Epithelial cell of proximal tubule (primary cell): ENCODE data around the gene PCLO. TPM values are rescaled to one million over a fixed set of nuclear protein-coding genes. Genes with fewer than 3 reads are reported as not detected.
A peak's percentile ranks its signal among the peaks of the same experiment; 100 is the strongest.
"Not testable (repeated sequence)": the region's sequence is repeated elsewhere in the genome, so short reads cannot be mapped to it uniquely, and the experiment has no call there.

ENCODE experiments used
- DNase-seq: peaks from one replicate; pipeline ENCODE4 v3.0.0-alpha.2; 2011; ENCODE audit warnings: low read depth
- H3K4me3 ChIP-seq: 2 replicates; pipeline ENCODE4 v1.5.1; 2011; ENCODE audit warnings: low read depth, mild to moderate bottlenecking, low read length
- CTCF ChIP-seq: conservative IDR thresholded peaks from 2 replicates; pipeline ENCODE4 v1.5.1; 2012; ENCODE audit warnings: low read depth, mild to moderate bottlenecking, low read length
- total RNA-seq: library from RNA; depleted of rRNA; stranded (reverse); fragments of >200 nt; gene quantifications from 2 replicates; pipeline ENCODE4 v1.2.3, GENCODE V29; 2015

The PCLO gene
- total RNA-seq, 1 donor from 2014 or later, result 0.58 TPM

- no peak for DNase-seq
- TF ChIP-seq CTCF, result no peak
These were observed 126.6 kb downstream of the PCLO start for GRCh38 chr7:83036130-83036529.

GRCh38 chr7:83032195-83032594 lies 130.5 kb downstream of the PCLO start:
- TF ChIP-seq CTCF, result no peak
- no peak overlapping the region for H3K4me3 ChIP-seq
- no peak for DNase-seq

More at GRCh38 chr7:83036130-83036529, 126.6 kb downstream of the PCLO start:
- no peak overlapping the region for H3K4me3 ChIP-seq

- DNase-seq, result peak; percentile 52
- H3K4me3 ChIP-seq, result not testable (repeated sequence)
These were observed 138.6 kb downstream of the PCLO start for GRCh38 chr7:83023817-83024665.

- no peak overlapping the region for H3K4me3 ChIP-seq
- DNase-seq, result no peak
- TF ChIP-seq CTCF, result no peak
These were observed 141.7 kb downstream of the PCLO start for GRCh38 chr7:83021032-83021431.

GRCh38 chr7:83020161-83020560 lies 142.5 kb downstream of the PCLO start:
- DNase-seq, result no peak
- TF ChIP-seq CTCF, result no peak
- H3K4me3 ChIP-seq, result no peak overlapping the region

GRCh38 chr7:83015916-83016315 lies 146.8 kb downstream of the PCLO start:
- no peak overlapping the region for H3K4me3 ChIP-seq
- DNase-seq, result no peak
- TF ChIP-seq CTCF, result no peak

GRCh38 chr7:83014546-83014945 lies 148.1 kb downstream of the PCLO start:
- no peak overlapping the region for H3K4me3 ChIP-seq
- DNase-seq, result no peak
- TF ChIP-seq CTCF, result no peak
